Astrocyte of the cerebellum (primary cell): ENCODE data around the gene HSD3B1.

Source experiments
- DNase-seq: peaks from one replicate; pipeline ENCODE4 v3.0.0-alpha.2; 2011; ENCODE audit warnings: low read depth
- H3K4me3 ChIP-seq: 2 replicates; pipeline ENCODE4 v1.5.1; 2011; ENCODE audit warnings: mild to moderate bottlenecking, low read depth, low read length, moderate library complexity
- CTCF ChIP-seq: IDR thresholded peaks from 2 replicates; pipeline ENCODE4 v1.5.1; 2012; ENCODE audit warnings: low read length, low read depth, moderate library complexity, mild to moderate bottlenecking; ENCODE audit errors: missing control alignments
- in situ Hi-C: cut with HindIII; loops from 2 replicates; pipeline ENCODE4 v1.10.0; 2017; ENCODE audit warnings: low sequenced_read_pairs

HSD3B1 gene

GRCh38 chr1:119506941-119507340 lies at the start of gene HSD3B1:
HSD3B1 (plus strand) TSS chr1:119507210; CDS start chr1:119507477, 267 bp downstream.
- no peak within 1 kb of the TSS for H3K4me3 ChIP-seq
- DNase-seq: no peak
- in situ Hi-C loops: no loop called here
- TF ChIP-seq CTCF: no peak

- TF ChIP-seq CTCF: no peak
- in situ Hi-C loops: no loop called here
- no peak overlapping the region for H3K4me3 ChIP-seq
- no peak for DNase-seq
Observed at GRCh38 chr1:119462964-119463363, 44.0 kb upstream of the HSD3B1 start.

- in situ Hi-C loops: no loop called here
- TF ChIP-seq CTCF: no peak
- no peak overlapping the region for H3K4me3 ChIP-seq
- no peak for DNase-seq
Observed at GRCh38 chr1:119463569-119463968, 43.4 kb upstream of the HSD3B1 start.

- no peak for TF ChIP-seq CTCF
- no peak for DNase-seq
- no peak overlapping the region for H3K4me3 ChIP-seq
- in situ Hi-C loops: no loop called here
Observed at GRCh38 chr1:119466445-119466844, 40.6 kb upstream of the HSD3B1 start.

GRCh38 chr1:119467219-119467618 lies 39.8 kb upstream of the HSD3B1 start:
- no peak overlapping the region for H3K4me3 ChIP-seq
- in situ Hi-C loops: no loop called here
- no peak for TF ChIP-seq CTCF
- DNase-seq: no peak

GRCh38 chr1:119467857-119468668 lies 38.9 kb upstream of the HSD3B1 start:
- no peak overlapping the region for H3K4me3 ChIP-seq
- no peak for DNase-seq
- in situ Hi-C loops: no loop called here
- no peak for TF ChIP-seq CTCF

GRCh38 chr1:119469741-119470140 lies 37.3 kb upstream of the HSD3B1 start:
- TF ChIP-seq CTCF: no peak
- no peak overlapping the region for H3K4me3 ChIP-seq
- no peak for DNase-seq
- in situ Hi-C loops: no loop called here
